ENCODE data around the gene COL11A2.
A peak's percentile ranks its signal among the peaks of the same experiment; 100 is the strongest.

Gene COL11A2

DNA sequence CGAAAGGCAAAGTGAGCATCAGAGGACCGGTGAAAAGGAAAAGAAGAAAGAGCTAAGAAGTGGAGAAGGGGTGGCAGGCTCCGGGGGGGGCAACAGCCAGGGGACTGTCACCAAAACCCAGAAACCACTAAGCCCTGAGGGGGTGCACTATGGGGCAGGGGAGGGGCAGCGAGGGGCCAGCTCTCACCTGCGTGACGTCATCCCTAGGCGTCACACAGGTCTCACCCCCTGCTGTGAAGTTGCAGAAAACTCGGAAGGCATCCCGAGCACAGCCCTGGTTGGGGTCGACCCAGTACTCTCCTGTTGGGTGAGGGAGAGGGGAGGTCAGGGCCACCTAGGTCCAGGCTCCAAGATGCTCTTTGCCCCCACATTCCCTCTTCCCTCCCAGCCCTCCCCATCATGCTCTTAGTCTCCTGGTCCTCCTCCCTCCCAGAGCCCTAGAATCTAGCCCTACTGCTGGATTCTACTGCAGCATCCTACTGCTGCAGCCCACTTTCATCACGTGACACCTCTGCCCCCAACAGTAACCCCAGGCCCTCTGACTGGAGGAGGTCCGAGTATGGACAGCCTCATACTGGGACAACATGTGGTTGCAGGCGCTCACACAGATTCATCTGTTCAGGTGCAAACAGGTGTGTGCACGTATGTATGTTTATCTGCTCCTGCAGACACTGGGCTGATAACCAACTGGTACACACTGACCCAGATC, 27.4 kb downstream of the COL11A2 start:
- Histone ChIP-seq H3K4me1 (ENCODE audit: control insufficient read depth, insufficient read depth, low read length) (peaks cover 3% of the 10 kb centered on the region; the same call in 1 of the 2 replicates), H3K27ac (ENCODE audit: low read length) (no peak overlapping the region)
- WGBS (ENCODE audit: insufficient coverage, insufficient read length): no CpG with 5 or more reads among the region's 14 CpGs

DNA sequence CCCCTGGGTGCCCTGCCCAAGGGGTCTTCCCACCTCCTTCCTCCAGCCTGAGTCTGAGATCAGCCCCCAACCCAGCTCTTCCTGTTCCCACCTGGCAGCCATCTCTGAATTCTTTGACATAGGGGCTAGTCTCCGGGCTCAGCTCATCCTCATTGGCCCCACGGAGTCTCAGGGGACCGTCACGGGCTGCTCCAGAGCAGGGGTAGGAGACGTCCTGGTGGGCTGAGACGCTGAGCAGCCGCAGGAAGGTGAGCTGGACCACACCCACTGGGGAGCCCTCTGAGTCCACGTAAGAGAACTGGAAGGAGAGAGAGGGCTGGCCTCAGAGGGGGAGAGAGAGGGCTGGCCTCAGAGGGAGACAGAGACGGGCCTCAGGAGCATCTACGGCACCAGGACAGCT, 28.1 kb downstream of the COL11A2 start:
- Histone ChIP-seq H3K27ac (ENCODE audit: low read length) (no peak overlapping the region), H3K4me3 (ENCODE audit: low read length) (no peak overlapping the region), H3K4me1 (ENCODE audit: control insufficient read depth, insufficient read depth, low read length) (peaks cover 3% of the 10 kb centered on the region; the same call in 1 of the 2 replicates), H3K27me3 (ENCODE audit: control insufficient read depth, insufficient read depth, low read length) (no peaks in the 10 kb centered on the region), H3K9me3 (ENCODE audit: control insufficient read depth, insufficient read depth, low read length) (no peaks in the 10 kb centered on the region), H3K36me3 (ENCODE audit: control insufficient read depth, insufficient read depth, low read length) (no peaks in the 10 kb centered on the region)
- DNase-seq (ENCODE audit: low read depth, low spot score): no peak
- WGBS (ENCODE audit: insufficient coverage, insufficient read length): no CpG with 5 or more reads among the region's 10 CpGs

More for the DNA sequence above, 27.4 kb downstream of the COL11A2 start:
- Histone ChIP-seq H3K9me3 (ENCODE audit: control insufficient read depth, insufficient read depth, low read length) (no peaks in the 10 kb centered on the region), H3K27me3 (ENCODE audit: control insufficient read depth, insufficient read depth, low read length) (no peaks in the 10 kb centered on the region), H3K36me3 (ENCODE audit: control insufficient read depth, insufficient read depth, low read length) (no peaks in the 10 kb centered on the region), H3K4me3 (ENCODE audit: low read length) (no peak overlapping the region)
- DNase-seq (ENCODE audit: low read depth, low spot score): no peak

DNA sequence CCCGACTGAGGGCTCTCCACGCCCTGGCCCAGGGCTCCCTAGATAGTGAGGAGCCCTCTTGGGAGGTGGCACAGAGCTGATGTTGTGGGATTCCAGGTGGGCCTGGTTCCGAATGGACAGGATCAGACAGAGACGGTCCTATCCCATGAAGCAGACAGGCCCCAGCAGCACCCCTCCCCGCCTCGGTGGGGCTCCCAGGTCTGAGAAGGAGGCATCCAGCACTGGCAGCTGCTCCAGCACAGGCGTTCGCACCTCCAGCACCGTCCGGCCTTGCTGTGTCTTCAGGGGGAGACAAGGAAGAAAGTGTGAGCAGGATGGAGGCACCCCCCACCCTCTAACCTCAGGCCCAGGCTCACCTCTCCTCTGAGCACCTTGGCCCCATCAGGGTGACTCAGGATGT, 28.7 kb downstream of the COL11A2 start:
- DNase-seq (ENCODE audit: low read depth, low spot score): no peak
- Histone ChIP-seq H3K4me3 (ENCODE audit: low read length) (no peak overlapping the region), H3K27me3 (ENCODE audit: control insufficient read depth, insufficient read depth, low read length) (no peaks in the 10 kb centered on the region), H3K36me3 (ENCODE audit: control insufficient read depth, insufficient read depth, low read length) (no peaks in the 10 kb centered on the region), H3K27ac (ENCODE audit: low read length) (no peak overlapping the region), H3K4me1 (ENCODE audit: control insufficient read depth, insufficient read depth, low read length) (peaks cover 3% of the 10 kb centered on the region; the same call in 1 of the 2 replicates), H3K9me3 (ENCODE audit: control insufficient read depth, insufficient read depth, low read length) (no peaks in the 10 kb centered on the region)
- WGBS (ENCODE audit: insufficient coverage, insufficient read length): no CpG with 5 or more reads among the region's 10 CpGs

DNA sequence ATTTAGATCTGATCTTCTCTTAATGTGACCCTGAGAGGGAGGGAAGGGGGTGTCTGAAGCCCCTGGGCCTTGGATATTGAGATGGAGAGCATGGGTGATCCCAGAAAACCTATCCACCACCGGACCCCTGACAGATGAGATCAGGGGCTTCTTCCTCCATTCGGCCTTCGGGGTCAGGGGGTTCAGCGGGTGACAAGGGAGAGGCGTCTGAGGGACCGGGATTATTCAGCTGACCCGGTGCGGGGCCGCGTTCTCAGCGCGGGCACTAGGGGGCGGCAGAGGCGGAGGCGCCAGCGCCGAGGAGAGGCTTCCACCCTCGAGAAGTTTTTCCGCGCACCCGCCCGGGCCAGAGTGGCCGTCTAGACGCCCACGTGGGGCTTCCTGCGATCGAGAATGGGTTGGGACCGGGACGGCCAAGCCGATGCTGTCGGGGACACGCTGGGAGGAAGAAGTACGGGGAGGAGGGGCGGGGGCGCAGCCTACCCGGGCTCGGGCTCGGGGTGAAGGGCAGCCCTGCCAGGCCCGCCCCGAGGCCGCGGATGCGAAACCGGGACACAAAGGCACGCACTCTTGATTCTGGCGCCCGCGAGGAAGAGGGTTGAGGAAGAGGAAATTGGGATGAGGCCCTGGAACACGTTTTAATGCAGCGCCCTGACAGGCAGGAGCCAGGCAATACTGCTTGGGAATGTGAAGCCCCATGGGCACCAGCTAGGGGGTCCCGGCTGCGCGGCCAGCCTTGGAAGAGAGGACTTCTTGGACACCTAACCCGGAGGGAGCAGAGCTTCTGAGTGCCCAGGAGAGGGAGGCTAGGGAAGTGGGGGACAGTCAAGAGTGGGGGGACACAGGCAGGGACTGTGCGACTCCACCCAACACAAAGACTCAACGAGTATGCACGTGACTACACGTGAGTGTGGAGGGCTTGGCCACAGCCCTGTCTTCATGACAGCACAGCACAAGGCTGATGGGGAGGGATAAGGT, 30.6 kb downstream of the COL11A2 start:
- WGBS (ENCODE audit: insufficient coverage, insufficient read length): no CpG with 5 or more reads among the region's 58 CpGs
- DNase-seq (ENCODE audit: low read depth, low spot score): peak; percentile 29
- Histone ChIP-seq H3K4me3 (ENCODE audit: low read length) (peak overlapping the region; percentile 47; the same call in 1 of the 2 replicates), H3K36me3 (ENCODE audit: control insufficient read depth, insufficient read depth, low read length) (no peaks in the 10 kb centered on the region), H3K27me3 (ENCODE audit: control insufficient read depth, insufficient read depth, low read length) (no peaks in the 10 kb centered on the region), H3K27ac (ENCODE audit: low read length) (no peak overlapping the region), H3K4me1 (ENCODE audit: control insufficient read depth, insufficient read depth, low read length) (peaks cover 3% of the 10 kb centered on the region; the same call in 1 of the 2 replicates), H3K9me3 (ENCODE audit: control insufficient read depth, insufficient read depth, low read length) (no peaks in the 10 kb centered on the region)

DNA sequence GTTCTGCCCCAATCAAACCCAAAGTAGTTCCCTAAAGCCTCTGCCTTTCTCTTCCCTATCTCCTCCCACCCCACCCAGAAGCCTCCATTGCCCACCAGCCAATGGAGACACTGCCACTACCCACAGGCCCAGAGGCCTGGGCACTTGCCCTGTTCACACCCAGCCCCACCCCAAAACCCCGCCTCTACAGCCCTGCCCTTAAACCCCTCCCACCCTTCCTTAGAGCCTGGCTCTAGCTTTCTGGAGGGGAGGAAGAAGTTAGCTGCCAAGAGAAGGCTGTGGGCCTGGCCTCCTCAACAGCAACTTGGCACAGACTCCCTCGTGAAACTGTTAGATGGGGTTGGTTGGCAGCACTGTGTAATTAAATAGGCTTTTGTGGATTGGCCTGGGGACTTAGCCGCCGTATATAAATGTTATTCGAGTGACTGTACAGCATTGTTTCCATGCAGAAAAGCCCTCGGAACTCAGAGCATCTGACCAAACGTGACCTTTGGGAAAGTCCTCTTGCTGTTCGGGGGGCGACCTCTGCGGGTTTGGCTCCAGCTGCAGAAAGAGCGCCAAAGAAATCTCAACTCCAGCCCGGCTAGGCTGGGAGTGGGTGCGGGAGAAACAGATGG, 31.4 kb downstream of the COL11A2 start:
- Histone ChIP-seq H3K27ac (ENCODE audit: low read length) (no peak overlapping the region), H3K4me3 (ENCODE audit: low read length) (no peak overlapping the region), H3K36me3 (ENCODE audit: control insufficient read depth, insufficient read depth, low read length) (no peaks in the 10 kb centered on the region), H3K9me3 (ENCODE audit: control insufficient read depth, insufficient read depth, low read length) (no peaks in the 10 kb centered on the region), H3K27me3 (ENCODE audit: control insufficient read depth, insufficient read depth, low read length) (no peaks in the 10 kb centered on the region), H3K4me1 (ENCODE audit: control insufficient read depth, insufficient read depth, low read length) (peaks cover 3% of the 10 kb centered on the region; the same call in 1 of the 2 replicates)
- WGBS (ENCODE audit: insufficient coverage, insufficient read length): no CpG with 5 or more reads among the region's 13 CpGs
- no peak for DNase-seq (ENCODE audit: low read depth, low spot score)

DNA sequence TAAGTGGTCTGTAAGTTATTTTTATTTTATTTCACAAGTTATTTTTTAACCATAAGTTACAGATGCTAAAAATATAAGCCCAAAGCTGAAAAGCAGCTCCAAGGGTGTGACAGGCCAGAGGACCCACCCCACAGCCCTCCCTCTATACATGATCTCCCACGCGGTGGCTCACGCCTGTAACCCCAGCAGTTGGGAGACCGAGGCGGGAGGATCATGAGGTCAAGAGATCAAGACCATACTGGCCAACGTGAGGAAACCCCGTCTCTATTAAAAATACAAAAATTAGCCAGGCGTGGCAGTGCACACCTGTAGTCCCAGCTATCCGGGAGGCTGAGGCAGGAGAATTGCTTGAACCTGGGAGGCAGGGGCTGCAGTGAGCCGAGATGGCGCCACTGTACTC, 32.2 kb downstream of the COL11A2 start:
- Histone ChIP-seq H3K4me3 (ENCODE audit: low read length) (no peak overlapping the region), H3K27ac (ENCODE audit: low read length) (no peak overlapping the region), H3K4me1 (ENCODE audit: control insufficient read depth, insufficient read depth, low read length) (peaks cover 3% of the 10 kb centered on the region; the same call in 1 of the 2 replicates), H3K9me3 (ENCODE audit: control insufficient read depth, insufficient read depth, low read length) (no peaks in the 10 kb centered on the region), H3K27me3 (ENCODE audit: control insufficient read depth, insufficient read depth, low read length) (no peaks in the 10 kb centered on the region), H3K36me3 (ENCODE audit: control insufficient read depth, insufficient read depth, low read length) (no peaks in the 10 kb centered on the region)
- DNase-seq (ENCODE audit: low read depth, low spot score): no peak
- no CpG with 5 or more reads among the region's 11 CpGs for WGBS (ENCODE audit: insufficient coverage, insufficient read length)

DNA sequence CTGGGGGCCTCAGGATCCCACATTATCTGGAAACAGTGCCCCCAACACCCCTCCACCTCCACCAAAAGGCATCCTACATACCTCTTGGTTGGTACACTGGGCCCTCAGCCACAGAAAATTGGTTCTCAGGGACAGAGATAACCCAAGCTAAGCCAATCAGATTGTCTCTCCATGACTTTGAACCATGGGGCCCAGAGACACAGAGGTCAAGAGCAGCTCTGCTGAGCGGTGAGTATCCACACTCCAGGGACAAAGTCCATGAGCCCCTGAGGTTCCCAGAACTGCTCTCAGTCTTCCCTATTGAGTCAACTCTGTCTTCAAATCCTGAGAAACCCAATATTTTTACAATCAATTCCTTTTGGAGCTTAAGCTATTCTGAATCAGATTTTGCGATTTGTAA, 35.3 kb downstream of the COL11A2 start:
- DNase-seq (ENCODE audit: low read depth, low spot score): no peak
- no peak overlapping the region for H3K4me3 ChIP-seq (ENCODE audit: low read length)
- peaks cover 3% of the 10 kb centered on the region; the same call in 1 of the 2 replicates for H3K4me1 ChIP-seq (ENCODE audit: control insufficient read depth, insufficient read depth, low read length)
- H3K27me3 ChIP-seq (ENCODE audit: control insufficient read depth, insufficient read depth, low read length): no peaks in the 10 kb centered on the region
- no CpG with 5 or more reads among the region's 2 CpGs for WGBS (ENCODE audit: insufficient coverage, insufficient read length)
- no peaks in the 10 kb centered on the region for H3K36me3 ChIP-seq (ENCODE audit: control insufficient read depth, insufficient read depth, low read length)
- H3K27ac ChIP-seq (ENCODE audit: low read length): no peak overlapping the region
- no peaks in the 10 kb centered on the region for H3K9me3 ChIP-seq (ENCODE audit: control insufficient read depth, insufficient read depth, low read length)

DNA sequence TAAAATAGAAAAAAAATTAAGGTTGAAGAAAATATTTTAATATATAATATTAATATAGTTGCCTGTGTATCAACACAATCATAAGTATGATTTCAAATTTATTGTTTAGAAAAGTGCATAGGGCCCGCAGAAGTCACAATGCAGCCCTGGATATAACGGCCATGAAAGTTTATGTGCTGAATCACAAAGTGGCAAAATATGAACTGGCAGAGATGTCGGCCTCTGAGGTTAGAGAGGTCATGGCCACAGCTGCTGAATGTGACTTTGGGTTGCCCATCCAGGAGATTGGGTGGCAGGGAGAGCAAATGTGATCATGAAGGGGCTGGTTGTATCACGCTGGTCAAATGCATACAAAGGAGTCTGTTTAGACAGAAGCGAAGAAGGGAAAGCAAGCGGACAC, 35.7 kb downstream of the COL11A2 start:
- H3K4me3 ChIP-seq (ENCODE audit: low read length): no peak overlapping the region
- H3K27ac ChIP-seq (ENCODE audit: low read length): no peak overlapping the region
- no peaks in the 10 kb centered on the region for H3K9me3 ChIP-seq (ENCODE audit: control insufficient read depth, insufficient read depth, low read length)
- H3K36me3 ChIP-seq (ENCODE audit: control insufficient read depth, insufficient read depth, low read length): no peaks in the 10 kb centered on the region
- DNase-seq (ENCODE audit: low read depth, low spot score): no peak
- 0 out of 2 replicates have a peak, but pooled peaks cover 3% of the 10 kb centered on the region for H3K4me1 ChIP-seq (ENCODE audit: control insufficient read depth, insufficient read depth, low read length)
- no peaks in the 10 kb centered on the region for H3K27me3 ChIP-seq (ENCODE audit: control insufficient read depth, insufficient read depth, low read length)
- WGBS (ENCODE audit: insufficient coverage, insufficient read length): no CpG with 5 or more reads among the region's 6 CpGs

DNA sequence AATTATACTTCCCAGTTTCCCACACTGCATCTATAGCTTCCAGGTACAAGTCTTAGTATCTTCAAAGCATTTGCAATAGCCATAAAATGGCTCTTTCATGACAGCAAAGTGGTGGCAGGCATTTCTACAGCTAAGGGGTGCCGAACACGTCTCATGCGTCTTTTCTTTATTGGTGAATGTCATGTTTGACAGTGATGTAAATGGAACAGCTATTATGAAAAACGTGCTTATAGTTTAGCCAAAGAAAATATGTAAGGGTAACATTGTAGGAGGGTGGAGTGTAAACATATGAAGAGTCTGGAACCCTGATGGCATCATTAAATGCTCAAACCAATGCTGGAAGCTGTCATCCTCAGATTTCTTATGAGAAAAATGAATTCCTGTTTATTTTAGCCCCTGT, 37.9 kb downstream of the COL11A2 start:
- WGBS (ENCODE audit: insufficient coverage, insufficient read length): no CpG with 5 or more reads among the region's 4 CpGs
- Histone ChIP-seq H3K4me1 (ENCODE audit: control insufficient read depth, insufficient read depth, low read length) (no peaks in the 10 kb centered on the region), H3K9me3 (ENCODE audit: control insufficient read depth, insufficient read depth, low read length) (no peaks in the 10 kb centered on the region), H3K27me3 (ENCODE audit: control insufficient read depth, insufficient read depth, low read length) (no peaks in the 10 kb centered on the region), H3K36me3 (ENCODE audit: control insufficient read depth, insufficient read depth, low read length) (no peaks in the 10 kb centered on the region), H3K27ac (ENCODE audit: low read length) (no peak overlapping the region), H3K4me3 (ENCODE audit: low read length) (no peak overlapping the region)
- no peak for DNase-seq (ENCODE audit: low read depth, low spot score)

DNA sequence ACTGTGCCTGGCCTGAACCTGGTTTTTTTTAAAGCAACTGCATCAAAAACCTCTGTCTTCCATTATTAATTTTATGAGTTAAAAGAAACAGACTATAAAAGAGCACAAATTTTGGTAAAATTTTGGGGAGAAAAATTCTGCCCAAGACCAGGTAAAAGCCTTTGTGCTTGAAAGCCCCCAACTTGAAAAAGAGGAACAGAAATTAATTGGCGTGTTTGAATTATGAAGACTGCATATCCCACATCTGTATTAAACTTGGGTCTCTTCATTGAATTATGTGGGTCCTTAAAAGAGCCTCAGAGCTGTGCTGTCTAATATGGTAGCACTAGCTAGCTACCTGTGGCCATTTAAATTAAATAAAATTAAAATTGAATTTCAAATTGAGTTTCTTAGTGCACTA, 41.2 kb downstream of the COL11A2 start:
- H3K4me3 ChIP-seq (ENCODE audit: low read length): no peak overlapping the region
- no peaks in the 10 kb centered on the region for H3K9me3 ChIP-seq (ENCODE audit: control insufficient read depth, insufficient read depth, low read length)
- no peaks in the 10 kb centered on the region for H3K36me3 ChIP-seq (ENCODE audit: control insufficient read depth, insufficient read depth, low read length)
- no peaks in the 10 kb centered on the region for H3K27me3 ChIP-seq (ENCODE audit: control insufficient read depth, insufficient read depth, low read length)
- WGBS (ENCODE audit: insufficient coverage, insufficient read length): no CpG with 5 or more reads among the region's 1 CpG
- no peaks in the 10 kb centered on the region for H3K4me1 ChIP-seq (ENCODE audit: control insufficient read depth, insufficient read depth, low read length)
- H3K27ac ChIP-seq (ENCODE audit: low read length): no peak overlapping the region
- DNase-seq (ENCODE audit: low read depth, low spot score): no peak

Data from iPS DF 6.9 (cell line).